HG02885 (cell line): ENCODE data around the gene NPNT.
A peak's percentile ranks its signal among the peaks of the same experiment; 100 is the strongest.
"Not testable (repeated sequence)": the region's sequence is repeated elsewhere in the genome, so short reads cannot be mapped to it uniquely, and the experiment has no call there.

Experiments used
- ATAC-seq: cut with Tn5 transposase; IDR thresholded peaks from one replicate; pipeline ENCODE4 v1.9.1; 2021; ENCODE audit warnings: mild to moderate bottlenecking; ENCODE audit not compliant: unreplicated experiment, poor library complexity

Gene NPNT

GRCh38 chr4:105894660-105895582 lies at the start of gene NPNT:
Gene NPNT (plus strand): TSS chr4:105895471. CDS start chr4:105895653, 182 bp downstream.
- peak; percentile 48 for ATAC-seq

GRCh38 chr4:105845559-105845958 lies 49.7 kb upstream of the NPNT start:
- ATAC-seq, result no peak

- ATAC-seq, result not testable (repeated sequence)
Observed at GRCh38 chr4:105848359-105848758, 46.9 kb upstream of the NPNT start.

GRCh38 chr4:105851196-105851595 lies 44.1 kb upstream of the NPNT start:
- no peak for ATAC-seq

GRCh38 chr4:105852230-105852629 lies 43.0 kb upstream of the NPNT start:
- ATAC-seq, result not testable (repeated sequence)

GRCh38 chr4:105858466-105859040 lies 36.7 kb upstream of the NPNT start:
- peak; percentile 65 for ATAC-seq

- ATAC-seq, result no peak
Observed at GRCh38 chr4:105859233-105859632, 36.0 kb upstream of the NPNT start.

- ATAC-seq, result no peak
Observed at GRCh38 chr4:105870963-105871362, 24.3 kb upstream of the NPNT start.

GRCh38 chr4:105871997-105872396 lies 23.3 kb upstream of the NPNT start:
- no peak for ATAC-seq

- no peak for ATAC-seq
Observed at GRCh38 chr4:105875233-105875632, 20.0 kb upstream of the NPNT start.

GRCh38 chr4:105878668-105879067 lies 16.6 kb upstream of the NPNT start:
- no peak for ATAC-seq

GRCh38 chr4:105887508-105887907 lies 7.8 kb upstream of the NPNT start:
- no peak for ATAC-seq

GRCh38 chr4:105895583-105896460 lies 551 bp downstream of the NPNT start:
- ATAC-seq, result peak; percentile 51

GRCh38 chr4:105896461-105896942 lies 1.2 kb downstream of the NPNT start:
- ATAC-seq, result peak; percentile 12

GRCh38 chr4:105896984-105897775 lies 1.9 kb downstream of the NPNT start:
- ATAC-seq, result no peak

GRCh38 chr4:105900541-105900940 lies 5.3 kb downstream of the NPNT start:
- no peak for ATAC-seq

- no peak for ATAC-seq
Observed at GRCh38 chr4:105902550-105903262, 7.4 kb downstream of the NPNT start.

- ATAC-seq, result no peak
Observed at GRCh38 chr4:105909787-105910281, 14.6 kb downstream of the NPNT start.

GRCh38 chr4:105911426-105911825 lies 16.2 kb downstream of the NPNT start:
- no peak for ATAC-seq
